DMS153 treated with DMSO at 0.1 percent for 48 hours (cell line): ENCODE data around the gene ANKRD55.
"Not testable (repeated sequence)": the region's sequence is repeated elsewhere in the genome, so short reads cannot be mapped to it uniquely, and the experiment has no call there.

ENCODE experiments used
- DNase-seq: peaks from one replicate; lab custom pipeline; 2025; ENCODE audit not compliant: unreplicated experiment; lab: John Stamatoyannopoulos, UW

ANKRD55 gene

GRCh38 chr5:56170557-56170956 is 62.6 kb downstream of the ANKRD55 start:
- DNase-seq, result no peak

- no peak for DNase-seq
Observed at GRCh38 chr5:56169949-56170348, 63.2 kb downstream of the ANKRD55 start.

GRCh38 chr5:56169281-56169680 is 63.8 kb downstream of the ANKRD55 start:
- DNase-seq, result no peak

- no peak for DNase-seq
Observed at GRCh38 chr5:56168066-56168478, 65.1 kb downstream of the ANKRD55 start.

- no peak for DNase-seq
Observed at GRCh38 chr5:56167519-56167918, 65.6 kb downstream of the ANKRD55 start.

GRCh38 chr5:56166671-56167385 is 66.3 kb downstream of the ANKRD55 start:
- no peak for DNase-seq

- no peak for DNase-seq
Observed at GRCh38 chr5:56164376-56164775, 68.8 kb downstream of the ANKRD55 start.

GRCh38 chr5:56161927-56162326 is 71.2 kb downstream of the ANKRD55 start:
- DNase-seq, result no peak

GRCh38 chr5:56161439-56161823 is 71.7 kb downstream of the ANKRD55 start:
- no peak for DNase-seq

- no peak for DNase-seq
Observed at GRCh38 chr5:56160723-56161438, 72.2 kb downstream of the ANKRD55 start.

GRCh38 chr5:56159521-56159947 is 73.6 kb downstream of the ANKRD55 start:
- DNase-seq, result no peak

GRCh38 chr5:56158331-56158960 is 74.7 kb downstream of the ANKRD55 start:
- no peak for DNase-seq

- not testable (repeated sequence) for DNase-seq
Observed at GRCh38 chr5:56157191-56157621, 75.9 kb downstream of the ANKRD55 start.

- DNase-seq, result not testable (repeated sequence)
Observed at GRCh38 chr5:56156585-56157190, 76.4 kb downstream of the ANKRD55 start.

- no peak for DNase-seq
Observed at GRCh38 chr5:56155992-56156584, 77.0 kb downstream of the ANKRD55 start.

- no peak for DNase-seq
Observed at GRCh38 chr5:56154732-56155484, 78.2 kb downstream of the ANKRD55 start.

- DNase-seq, result no peak
Observed at GRCh38 chr5:56152437-56152836, 80.7 kb downstream of the ANKRD55 start.

GRCh38 chr5:56150756-56151155 is 82.4 kb downstream of the ANKRD55 start:
- DNase-seq, result not testable (repeated sequence)

GRCh38 chr5:56148453-56148971 is 84.6 kb downstream of the ANKRD55 start:
- DNase-seq, result no peak

- no peak for DNase-seq
Observed at GRCh38 chr5:56147659-56148230, 85.4 kb downstream of the ANKRD55 start.
